Measurements from ENCODE around the gene CRACR2A. TPM values are rescaled to one million over a fixed set of nuclear protein-coding genes. Genes with fewer than 3 reads are reported as not detected.

The CRACR2A gene
- total and polyA plus RNA-seq, 2 donors, result 7.3 to 9.4 TPM

DNA sequence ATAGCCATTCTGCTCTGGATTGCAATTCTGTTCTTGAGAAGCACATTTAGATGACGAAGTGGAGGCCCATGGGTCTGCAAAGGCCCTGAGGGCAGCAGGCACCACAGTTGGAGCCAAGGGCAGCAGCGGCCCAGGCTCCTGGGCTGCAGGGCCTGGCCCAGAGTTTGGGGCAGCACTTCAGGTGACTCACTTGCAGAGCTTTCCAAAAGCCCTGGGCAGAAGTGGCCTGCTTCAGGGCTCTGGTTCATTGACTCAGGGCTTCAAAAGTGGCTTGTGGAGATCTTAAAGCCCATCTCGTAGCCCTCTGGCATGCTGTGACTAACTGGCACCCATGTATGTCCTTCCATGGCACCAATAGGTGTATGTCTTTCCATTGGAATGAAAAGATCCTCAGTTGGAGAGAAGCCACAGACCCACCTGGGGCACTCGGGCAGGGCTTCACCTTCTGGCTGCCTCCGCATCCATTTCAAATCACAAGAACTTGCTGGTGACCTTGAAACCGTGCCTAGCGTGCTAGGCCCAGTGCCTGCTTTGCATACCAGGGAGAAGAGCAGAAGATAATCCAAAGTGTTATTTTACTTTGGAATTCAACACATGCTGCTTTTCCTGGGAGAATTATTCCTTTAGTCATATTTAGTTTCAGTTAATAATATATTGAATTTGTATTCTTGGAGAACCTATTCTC is 155.2 kb downstream of the CRACR2A start:
- Histone ChIP-seq H3K9me3 (ENCODE audit: control insufficient read depth in 2 of 2, insufficient read depth in 1 of 2, low read length in 1 of 2) (no peaks in the 10 kb centered on the region), H3K27ac (ENCODE audit: low read depth in 1 of 2, low read length in 1 of 2) (no peak overlapping the region), H3K27me3 (ENCODE audit: control insufficient read depth in 2 of 2, insufficient read depth in 1 of 2, low read length in 1 of 2) (peaks cover 0 to 21% of the 10 kb centered on the region in 2 donors), H3K36me3 (ENCODE audit: control insufficient read depth in 2 of 2, insufficient read depth in 2 of 2, low read length in 1 of 2) (no peaks in the 10 kb centered on the region), H3K4me1 (ENCODE audit: control insufficient read depth in 2 of 2, insufficient read depth in 2 of 2, low read length in 2 of 2) (no peaks in the 10 kb centered on the region), H3K4me3 (ENCODE audit: low read length in 2 of 2) (no peak overlapping the region)
- no peak for DNase-seq (ENCODE audit: low read depth in 6 of 9, low spot score in 9 of 9)
- WGBS, result 96% methylated on average over 7 of the region's 7 CpGs

GRCh38 chr12:3596703-3597415 is 156.1 kb downstream of the CRACR2A start:
- H3K4me3 ChIP-seq (ENCODE audit: low read length in 2 of 2), result no peak overlapping the region
- no peak for DNase-seq (ENCODE audit: low read depth in 6 of 9, low spot score in 9 of 9)

GRCh38 chr12:3595721-3596120 is 157.2 kb downstream of the CRACR2A start:
- H3K4me1 ChIP-seq (ENCODE audit: control insufficient read depth in 2 of 2, insufficient read depth in 2 of 2, low read length in 2 of 2), result no peaks in the 10 kb centered on the region
- peaks cover 0 to 9% of the 10 kb centered on the region in 2 donors for H3K27me3 ChIP-seq (ENCODE audit: control insufficient read depth in 2 of 2, insufficient read depth in 1 of 2, low read length in 1 of 2)
- no peak overlapping the region for H3K4me3 ChIP-seq (ENCODE audit: low read length in 2 of 2)
- no peaks in the 10 kb centered on the region for H3K36me3 ChIP-seq (ENCODE audit: control insufficient read depth in 2 of 2, insufficient read depth in 2 of 2, low read length in 1 of 2)
- WGBS, result 97% methylated on average over 6 of the region's 6 CpGs
- no peaks in the 10 kb centered on the region for H3K9me3 ChIP-seq (ENCODE audit: control insufficient read depth in 2 of 2, insufficient read depth in 1 of 2, low read length in 1 of 2)
- H3K27ac ChIP-seq (ENCODE audit: low read depth in 1 of 2, low read length in 1 of 2), result no peak overlapping the region
- no peak for DNase-seq (ENCODE audit: low read depth in 6 of 9, low spot score in 9 of 9)

More at GRCh38 chr12:3596703-3597415, 156.1 kb downstream of the CRACR2A start:
- no peak overlapping the region for H3K27ac ChIP-seq (ENCODE audit: low read depth in 1 of 2, low read length in 1 of 2)
- H3K36me3 ChIP-seq (ENCODE audit: control insufficient read depth in 2 of 2, insufficient read depth in 2 of 2, low read length in 1 of 2), result no peaks in the 10 kb centered on the region
- 97% methylated on average over 8 of the region's 8 CpGs for WGBS
- H3K4me1 ChIP-seq (ENCODE audit: control insufficient read depth in 2 of 2, insufficient read depth in 2 of 2, low read length in 2 of 2), result no peaks in the 10 kb centered on the region
- H3K27me3 ChIP-seq (ENCODE audit: control insufficient read depth in 2 of 2, insufficient read depth in 1 of 2, low read length in 1 of 2), result peaks cover 0 to 18% of the 10 kb centered on the region in 2 donors
- H3K9me3 ChIP-seq (ENCODE audit: control insufficient read depth in 2 of 2, insufficient read depth in 1 of 2, low read length in 1 of 2), result no peaks in the 10 kb centered on the region

DNA sequence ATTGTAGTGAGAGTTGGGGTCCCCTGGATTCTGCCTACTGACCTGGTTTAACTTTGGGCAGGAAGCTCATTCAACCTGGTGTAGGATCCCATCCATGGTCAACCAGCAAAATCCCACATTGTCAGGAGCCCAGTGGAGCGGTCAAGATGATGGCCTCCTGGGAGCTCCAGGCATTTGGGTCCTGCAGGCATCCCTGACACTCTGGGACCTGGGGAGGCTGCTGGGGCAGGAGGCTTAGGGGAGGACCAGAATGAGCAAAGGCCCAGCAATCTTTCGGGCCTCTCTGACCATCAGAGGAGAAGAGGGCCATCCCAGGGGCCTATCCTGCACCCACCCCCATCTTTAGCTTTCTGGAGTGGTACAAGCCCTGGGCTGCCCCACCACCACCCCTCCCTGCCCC is 157.9 kb downstream of the CRACR2A start:
- Histone ChIP-seq H3K27ac (ENCODE audit: low read depth in 1 of 2, low read length in 1 of 2) (no peak overlapping the region), H3K4me3 (ENCODE audit: low read length in 2 of 2) (no peak overlapping the region), H3K4me1 (ENCODE audit: control insufficient read depth in 2 of 2, insufficient read depth in 2 of 2, low read length in 2 of 2) (no peaks in the 10 kb centered on the region), H3K36me3 (ENCODE audit: control insufficient read depth in 2 of 2, insufficient read depth in 2 of 2, low read length in 1 of 2) (no peaks in the 10 kb centered on the region), H3K9me3 (ENCODE audit: control insufficient read depth in 2 of 2, insufficient read depth in 1 of 2, low read length in 1 of 2) (no peaks in the 10 kb centered on the region), H3K27me3 (ENCODE audit: control insufficient read depth in 2 of 2, insufficient read depth in 1 of 2, low read length in 1 of 2) (peaks cover 0 to 8% of the 10 kb centered on the region in 2 donors)
- no peak for DNase-seq (ENCODE audit: low read depth in 6 of 9, low spot score in 9 of 9)
- 97% methylated on average over 2 of the region's 2 CpGs for WGBS

- no peaks in the 10 kb centered on the region for H3K9me3 ChIP-seq (ENCODE audit: control insufficient read depth in 2 of 2, insufficient read depth in 1 of 2, low read length in 1 of 2)
- H3K27ac ChIP-seq (ENCODE audit: low read depth in 1 of 2, low read length in 1 of 2), result no peak overlapping the region
- no peaks in the 10 kb centered on the region for H3K36me3 ChIP-seq (ENCODE audit: control insufficient read depth in 2 of 2, insufficient read depth in 2 of 2, low read length in 1 of 2)
- WGBS, result 97% methylated on average over 9 of the region's 9 CpGs
- no peak for DNase-seq (ENCODE audit: low read depth in 6 of 9, low spot score in 9 of 9)
- no peaks in the 10 kb centered on the region for H3K4me1 ChIP-seq (ENCODE audit: control insufficient read depth in 2 of 2, insufficient read depth in 2 of 2, low read length in 2 of 2)
- H3K27me3 ChIP-seq (ENCODE audit: control insufficient read depth in 2 of 2, insufficient read depth in 1 of 2, low read length in 1 of 2), result peaks cover 0 to 6% of the 10 kb centered on the region in 2 donors
- no peak overlapping the region for H3K4me3 ChIP-seq (ENCODE audit: low read length in 2 of 2)
Measured at GRCh38 chr12:3593906-3594483, 158.9 kb downstream of the CRACR2A start.

DNA sequence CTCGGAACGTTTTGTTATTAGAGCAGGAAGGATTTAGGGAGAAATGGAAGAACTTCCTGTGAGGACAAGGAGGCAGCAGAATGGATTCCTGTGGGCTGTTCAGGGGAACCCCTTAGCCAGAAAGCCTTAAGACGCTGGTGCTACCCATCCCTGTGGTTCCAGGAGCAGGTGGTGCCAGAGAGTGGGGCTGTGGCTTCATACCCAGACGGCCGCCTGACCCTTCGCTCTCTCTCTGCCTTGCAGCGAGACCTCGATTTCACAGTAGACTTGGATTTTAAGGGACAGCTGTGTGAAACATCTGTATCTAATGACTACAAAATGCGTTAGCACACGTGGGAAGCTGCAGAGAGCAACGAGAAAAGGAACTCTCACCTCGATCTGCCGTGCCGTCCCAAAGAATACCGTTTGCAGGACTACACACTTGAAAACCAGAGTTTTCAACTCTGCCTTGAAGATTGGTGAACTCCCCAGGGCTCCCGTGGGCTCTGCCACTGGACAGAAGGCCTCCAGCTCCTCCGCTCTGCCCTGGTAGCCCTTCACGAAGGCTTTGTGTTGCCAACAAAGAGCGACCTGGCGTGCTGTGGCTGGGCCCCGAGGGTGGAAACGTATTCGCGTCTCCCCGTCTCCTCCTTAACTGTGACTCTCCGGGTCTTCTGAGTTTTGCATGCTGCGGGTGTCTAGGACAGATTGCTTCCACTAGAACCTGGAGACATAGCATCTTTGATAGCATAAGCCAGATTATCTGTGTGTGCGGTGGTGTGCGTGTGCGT is 159.9 kb downstream of the CRACR2A start:
- DNase-seq (ENCODE audit: low read depth in 6 of 9, low spot score in 9 of 9), result no peak
- Histone ChIP-seq H3K36me3 (ENCODE audit: control insufficient read depth in 2 of 2, insufficient read depth in 2 of 2, low read length in 1 of 2) (no peaks in the 10 kb centered on the region), H3K27me3 (ENCODE audit: control insufficient read depth in 2 of 2, insufficient read depth in 1 of 2, low read length in 1 of 2) (peaks cover 0 to 6% of the 10 kb centered on the region in 2 donors), H3K27ac (ENCODE audit: low read depth in 1 of 2, low read length in 1 of 2) (no peak overlapping the region), H3K9me3 (ENCODE audit: control insufficient read depth in 2 of 2, insufficient read depth in 1 of 2, low read length in 1 of 2) (no peaks in the 10 kb centered on the region), H3K4me3 (ENCODE audit: low read length in 2 of 2) (no peak overlapping the region), H3K4me1 (ENCODE audit: control insufficient read depth in 2 of 2, insufficient read depth in 2 of 2, low read length in 2 of 2) (no peaks in the 10 kb centered on the region)
- 94% methylated on average over 30 of the region's 30 CpGs for WGBS

- no peak for DNase-seq (ENCODE audit: low read depth in 6 of 9, low spot score in 9 of 9)
- Histone ChIP-seq H3K27ac (ENCODE audit: low read depth in 1 of 2, low read length in 1 of 2) (no peak overlapping the region), H3K9me3 (ENCODE audit: control insufficient read depth in 2 of 2, insufficient read depth in 1 of 2, low read length in 1 of 2) (peaks cover 0 to 1% of the 10 kb centered on the region in 2 donors)
Measured at GRCh38 chr12:3589745-3590144, 163.2 kb downstream of the CRACR2A start.

GRCh38 chr12:3587402-3588013 is 165.4 kb downstream of the CRACR2A start:
- Histone ChIP-seq H3K4me1 (ENCODE audit: control insufficient read depth in 2 of 2, insufficient read depth in 2 of 2, low read length in 2 of 2) (no peaks in the 10 kb centered on the region), H3K9me3 (ENCODE audit: control insufficient read depth in 2 of 2, insufficient read depth in 1 of 2, low read length in 1 of 2) (peaks cover 0 to 1% of the 10 kb centered on the region in 2 donors), H3K4me3 (ENCODE audit: low read length in 2 of 2) (no peak overlapping the region), H3K27me3 (ENCODE audit: control insufficient read depth in 2 of 2, insufficient read depth in 1 of 2, low read length in 1 of 2) (peaks cover 0 to 7% of the 10 kb centered on the region in 2 donors), H3K36me3 (ENCODE audit: control insufficient read depth in 2 of 2, insufficient read depth in 2 of 2, low read length in 1 of 2) (no peaks in the 10 kb centered on the region), H3K27ac (ENCODE audit: low read depth in 1 of 2, low read length in 1 of 2) (no peak overlapping the region)
- WGBS, result 77% methylated on average over 9 of the region's 9 CpGs
- DNase-seq (ENCODE audit: low read depth in 6 of 9, low spot score in 9 of 9), result no peak

More at GRCh38 chr12:3589745-3590144, 163.2 kb downstream of the CRACR2A start:
- WGBS, result 95% methylated on average over 3 of the region's 3 CpGs
- Histone ChIP-seq H3K4me3 (ENCODE audit: low read length in 2 of 2) (no peak overlapping the region), H3K4me1 (ENCODE audit: control insufficient read depth in 2 of 2, insufficient read depth in 2 of 2, low read length in 2 of 2) (no peaks in the 10 kb centered on the region), H3K36me3 (ENCODE audit: control insufficient read depth in 2 of 2, insufficient read depth in 2 of 2, low read length in 1 of 2) (no peaks in the 10 kb centered on the region), H3K27me3 (ENCODE audit: control insufficient read depth in 2 of 2, insufficient read depth in 1 of 2, low read length in 1 of 2) (peaks cover 0 to 9% of the 10 kb centered on the region in 2 donors)
